Parathyroid adenoma (tissue), 2 donors: ENCODE data around the gene DUXB.
A peak's percentile ranks its signal among the peaks of the same experiment; 100 is the strongest.

ENCODE experiments used
- H2AFZ ChIP-seq: fragments of 300-600 bp; sonication (generic); one replicate; pipeline ENCODE4 v1.7.0; 2017; ENCODE audit warnings: antibody characterized with exemption, mild to moderate bottlenecking
- H3K27ac ChIP-seq: fragments of 300-600 bp; sonication (generic); one replicate; pipeline ENCODE4 v1.7.0; 2017
- H3K27me3 ChIP-seq: fragments of 300-600 bp; sonication (generic); one replicate; pipeline ENCODE4 v1.7.0; 2017; ENCODE audit warnings: low read length; ENCODE audit not compliant: control insufficient read depth, insufficient read depth
- H3K36me3 ChIP-seq: fragments of 300-600 bp; sonication (generic); one replicate; pipeline ENCODE4 v1.7.0; 2017; ENCODE audit warnings: low read length; ENCODE audit not compliant: control insufficient read depth, insufficient read depth
- H3K4me1 ChIP-seq: fragments of 300-600 bp; sonication (generic); one replicate; pipeline ENCODE4 v1.7.0; 2017; ENCODE audit warnings: control low read depth
- H3K4me2 ChIP-seq: fragments of 300-600 bp; sonication (generic); one replicate; pipeline ENCODE4 v1.7.0; 2017; ENCODE audit warnings: low read length
- H3K4me3 ChIP-seq: fragments of 300-600 bp; sonication (generic); one replicate; pipeline ENCODE4 v1.7.0; 2017; ENCODE audit warnings: low read depth, low read length
- H3K79me2 ChIP-seq: fragments of 300-600 bp; sonication (generic); one replicate; pipeline ENCODE4 v1.7.0; 2017; ENCODE audit warnings: control low read depth
- H3K9ac ChIP-seq: fragments of 300-600 bp; sonication (generic); one replicate; pipeline ENCODE4 v1.7.0; 2017; ENCODE audit warnings: mild to moderate bottlenecking
- H3K9me3 ChIP-seq: fragments of 300-600 bp; sonication (generic); one replicate; pipeline ENCODE4 v1.7.0; 2017; ENCODE audit warnings: low read length; ENCODE audit not compliant: control insufficient read depth
- TF ChIP-seq, protein P1 (sequence below): fragments of 300-600 bp; sonication (generic); IDR thresholded peaks from one replicate; pipeline ENCODE4 v1.7.0; 2017; ENCODE audit warnings: antibody characterized with exemption, mild to moderate bottlenecking
- donor health status: primary hyperparathyroidism.

The DUXB gene

DNA sequence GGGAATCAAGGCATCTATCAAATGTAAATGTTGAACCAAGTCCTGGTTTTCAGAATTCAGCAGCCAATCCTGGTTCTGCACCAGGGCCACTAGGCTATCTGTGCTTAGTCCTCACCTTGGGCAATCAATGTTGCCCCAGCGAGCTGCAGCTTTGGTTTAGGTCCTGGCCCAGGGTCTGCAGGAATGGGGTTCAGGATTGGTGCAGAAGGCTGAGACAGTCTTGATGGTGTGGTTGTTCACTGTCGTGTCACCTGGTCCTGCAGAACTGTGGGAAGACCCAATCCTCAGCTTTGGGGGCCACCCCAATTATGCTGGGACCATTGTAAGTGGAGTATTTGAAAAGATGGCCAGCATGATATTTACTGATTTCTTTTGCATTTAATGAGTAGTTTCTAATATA lies 43.1 kb downstream of the DUXB start:
- Histone ChIP-seq H3K4me3 (no peak overlapping the region), H3K27ac (no peak overlapping the region), H2AFZ (no peak overlapping the region), H3K27me3 (no peaks in the 10 kb centered on the region), H3K79me2 (peaks cover 6% of the 10 kb centered on the region), H3K4me1 (peaks cover 7% of the 10 kb centered on the region), H3K9me3 (no peaks in the 10 kb centered on the region), H3K36me3 (no peaks in the 10 kb centered on the region), H3K9ac (no peak overlapping the region), H3K4me2 (no peak overlapping the region)
- TF ChIP-seq, protein P1, sequence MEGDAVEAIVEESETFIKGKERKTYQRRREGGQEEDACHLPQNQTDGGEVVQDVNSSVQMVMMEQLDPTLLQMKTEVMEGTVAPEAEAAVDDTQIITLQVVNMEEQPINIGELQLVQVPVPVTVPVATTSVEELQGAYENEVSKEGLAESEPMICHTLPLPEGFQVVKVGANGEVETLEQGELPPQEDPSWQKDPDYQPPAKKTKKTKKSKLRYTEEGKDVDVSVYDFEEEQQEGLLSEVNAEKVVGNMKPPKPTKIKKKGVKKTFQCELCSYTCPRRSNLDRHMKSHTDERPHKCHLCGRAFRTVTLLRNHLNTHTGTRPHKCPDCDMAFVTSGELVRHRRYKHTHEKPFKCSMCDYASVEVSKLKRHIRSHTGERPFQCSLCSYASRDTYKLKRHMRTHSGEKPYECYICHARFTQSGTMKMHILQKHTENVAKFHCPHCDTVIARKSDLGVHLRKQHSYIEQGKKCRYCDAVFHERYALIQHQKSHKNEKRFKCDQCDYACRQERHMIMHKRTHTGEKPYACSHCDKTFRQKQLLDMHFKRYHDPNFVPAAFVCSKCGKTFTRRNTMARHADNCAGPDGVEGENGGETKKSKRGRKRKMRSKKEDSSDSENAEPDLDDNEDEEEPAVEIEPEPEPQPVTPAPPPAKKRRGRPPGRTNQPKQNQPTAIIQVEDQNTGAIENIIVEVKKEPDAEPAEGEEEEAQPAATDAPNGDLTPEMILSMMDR, result no peak

DNA sequence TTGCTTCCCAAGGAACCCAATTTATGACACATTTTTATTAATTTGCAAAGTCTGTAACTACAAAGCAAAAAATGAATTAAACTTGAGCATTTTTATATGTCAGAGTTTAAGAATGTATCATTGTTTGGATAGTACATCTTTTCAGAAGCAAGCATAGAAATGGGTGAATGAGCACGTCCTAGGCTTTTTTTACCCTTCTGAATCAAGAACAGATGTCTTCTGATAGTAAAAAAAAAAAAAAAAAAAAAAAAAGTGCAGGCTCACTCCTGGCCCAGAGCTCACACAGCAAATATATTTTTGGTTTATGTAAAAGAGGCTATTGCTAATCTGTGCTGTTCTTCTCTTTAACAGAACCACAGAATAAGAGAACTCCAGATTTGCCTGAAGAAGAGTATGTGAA lies 47.3 kb downstream of the DUXB start:
- Histone ChIP-seq H3K79me2 (peaks cover 37% of the 10 kb centered on the region), H3K36me3 (no peaks in the 10 kb centered on the region), H3K4me3 (no peak overlapping the region), H3K4me1 (peaks cover 17% of the 10 kb centered on the region), H2AFZ (no peak overlapping the region), H3K27ac (no peak overlapping the region), H3K9me3 (no peaks in the 10 kb centered on the region), H3K4me2 (no peak overlapping the region), H3K27me3 (no peaks in the 10 kb centered on the region), H3K9ac (no peak overlapping the region)
- TF ChIP-seq, protein P1, result no peak

DNA sequence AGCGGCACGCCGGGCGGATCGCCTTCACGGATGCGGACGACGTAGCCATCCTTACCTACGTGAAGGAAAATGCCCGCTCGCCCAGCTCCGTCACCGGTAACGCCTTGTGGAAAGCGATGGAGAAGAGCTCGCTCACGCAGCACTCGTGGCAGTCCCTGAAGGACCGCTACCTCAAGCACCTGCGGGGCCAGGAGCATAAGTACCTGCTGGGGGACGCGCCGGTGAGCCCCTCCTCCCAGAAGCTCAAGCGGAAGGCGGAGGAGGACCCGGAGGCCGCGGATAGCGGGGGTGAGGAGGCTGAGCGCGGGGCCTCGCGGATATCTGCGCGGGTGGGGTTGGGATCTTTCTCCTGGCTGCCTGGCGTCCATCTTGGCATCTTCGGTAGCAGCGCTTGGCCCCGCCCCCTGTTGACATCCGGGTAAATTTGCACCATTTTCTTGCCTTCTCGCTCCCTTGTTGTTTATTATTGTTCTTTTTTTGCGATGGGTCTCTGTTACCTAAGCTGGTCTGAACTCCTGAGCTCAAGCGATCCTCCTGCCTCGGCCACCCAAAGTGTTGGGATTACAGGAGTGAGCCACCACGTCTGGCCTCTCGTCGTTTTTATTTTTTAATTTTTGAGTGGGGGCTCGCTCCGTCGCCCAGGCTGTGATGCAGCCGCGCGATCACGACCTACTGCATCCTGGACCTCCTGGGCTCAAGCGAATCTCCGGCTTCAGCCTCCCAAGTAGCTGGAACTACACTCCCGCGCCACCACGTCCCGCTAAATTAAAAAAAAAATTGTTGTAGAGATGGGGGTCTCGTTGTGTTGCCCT lies 52.8 kb downstream of the DUXB start:
- Histone ChIP-seq H3K36me3 (no peaks in the 10 kb centered on the region), H3K9ac (peak overlapping the region; percentile 98), H3K4me1 (peaks cover 27% of the 10 kb centered on the region), H3K27ac (peak overlapping the region; percentile 98), H3K79me2 (peaks cover 68% of the 10 kb centered on the region), H3K4me2 (peak overlapping the region; percentile 80), H3K9me3 (no peaks in the 10 kb centered on the region), H2AFZ (peak overlapping the region; percentile 97), H3K4me3 (peak overlapping the region; percentile 94), H3K27me3 (no peaks in the 10 kb centered on the region)
- TF ChIP-seq, protein P1, result no peak

DNA sequence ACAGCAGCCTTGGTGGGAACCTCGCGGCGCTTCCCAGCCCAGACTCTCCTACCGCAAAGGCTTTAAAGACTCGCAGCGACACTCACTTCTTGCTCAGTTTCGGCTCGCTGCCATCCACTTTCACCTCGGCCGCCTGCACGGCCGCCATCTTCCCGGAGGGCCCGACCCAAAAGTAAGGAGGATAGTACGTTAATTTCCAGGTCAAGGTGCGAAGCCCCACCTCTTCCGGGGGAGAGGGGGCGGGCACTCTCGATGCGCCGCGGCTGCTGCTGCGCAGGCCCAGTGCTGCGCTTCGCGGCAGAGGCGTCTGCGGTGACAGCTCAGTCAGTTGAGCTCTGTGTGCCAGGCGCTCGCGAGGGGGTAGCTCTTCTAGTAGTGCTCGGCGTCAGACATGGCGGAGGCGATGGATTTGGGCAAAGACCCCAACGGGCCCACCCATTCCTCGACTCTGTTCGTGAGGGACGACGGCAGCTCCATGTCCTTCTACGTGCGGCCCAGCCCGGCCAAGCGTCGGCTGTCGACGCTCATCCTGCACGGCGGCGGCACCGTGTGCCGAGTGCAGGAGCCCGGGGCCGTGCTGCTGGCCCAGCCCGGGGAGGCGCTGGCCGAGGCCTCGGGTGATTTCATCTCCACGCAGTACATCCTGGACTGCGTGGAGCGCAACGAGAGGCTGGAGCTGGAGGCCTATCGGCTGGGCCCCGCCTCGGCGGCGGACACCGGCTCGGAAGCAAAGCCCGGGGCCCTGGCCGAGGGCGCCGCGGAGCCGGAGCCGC lies 53.6 kb downstream of the DUXB start, which contains the start of the genes KARS1 and TERF2IP:
Gene KARS1 (minus strand): TSS at position 174 of the 773 bp plus-strand sequence. CDS start 26 bp downstream, at position 148.
Gene TERF2IP (plus strand): TSS at position 282 of the 773 bp plus-strand sequence. CDS start 110 bp downstream, at position 392.
- TF ChIP-seq, protein P1, result no peak
- Histone ChIP-seq H2AFZ (peak within 1 kb of the TSS; percentile 97), H3K4me3 (peak within 1 kb of the TSS; percentile 94), H3K9ac (peak within 1 kb of the TSS; percentile 98), H3K4me2 (peak within 1 kb of the TSS; percentile 81), H3K36me3 (no peaks in the 10 kb centered on the region), H3K4me1 (peaks cover 20% of the 10 kb centered on the region), H3K27ac (peak within 1 kb of the TSS; percentile 98), H3K79me2 (peaks cover 66% of the 10 kb centered on the region), H3K9me3 (no peaks in the 10 kb centered on the region), H3K27me3 (no peaks in the 10 kb centered on the region)
